Measurements from ENCODE around the gene EMC10. TPM values are rescaled to one million over a fixed set of nuclear protein-coding genes. Genes with fewer than 3 reads are reported as not detected.

The EMC10 gene
- total RNA-seq, 1 experiment from 2014 or later = 109 TPM

DNA sequence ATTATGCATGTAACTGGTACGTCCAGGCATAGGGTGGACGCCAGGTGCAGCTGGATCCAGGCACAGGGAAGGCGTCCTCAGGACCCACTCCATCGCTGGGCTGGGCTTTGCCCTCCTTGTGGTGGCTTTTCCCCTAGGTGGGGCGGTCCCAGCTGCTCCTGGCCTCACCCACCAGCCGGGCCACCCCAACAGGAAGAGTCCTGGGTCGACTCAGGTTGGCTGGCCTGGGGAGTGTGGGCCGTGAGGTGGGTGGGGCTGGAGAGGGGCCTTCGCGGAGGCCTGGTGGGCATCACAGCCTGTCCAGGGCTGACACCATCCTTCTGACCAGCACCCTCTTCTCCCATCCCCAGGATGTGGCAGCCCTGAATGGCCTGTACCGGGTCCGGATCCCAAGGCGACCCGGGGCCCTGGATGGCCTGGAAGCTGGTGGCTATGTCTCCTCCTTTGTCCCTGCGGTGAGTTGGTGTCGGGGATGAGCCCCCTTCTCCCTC is 3.5 kb downstream of the EMC10 start:
- no peak overlapping the region for H2BK12ac ChIP-seq (ENCODE audit: insufficient read length, low read depth, low read length)
- peaks cover 9% of the 10 kb centered on the region for H3K79me1 ChIP-seq (ENCODE audit: insufficient read depth, low read depth, low read length, poor library complexity, severe bottlenecking)
- H3K27ac ChIP-seq (ENCODE audit: insufficient read length, low read depth, low read length) = no peak overlapping the region
- H3K23me2 ChIP-seq (ENCODE audit: insufficient read length, low read depth, low read length, poor library complexity, severe bottlenecking) = no peaks in the 10 kb centered on the region
- no peak overlapping the region for H2BK15ac ChIP-seq (ENCODE audit: low read depth, low read length)
- H3K4me3 Mint-ChIP-seq = no peak overlapping the region
- no peak overlapping the region for H2BK20ac ChIP-seq (ENCODE audit: low read depth, low read length, poor library complexity, severe bottlenecking)
- H3K4ac ChIP-seq (ENCODE audit: low read depth, low read length) = no peak overlapping the region
- H2AFZ ChIP-seq (ENCODE audit: low read length) = no peak overlapping the region
- H2AK5ac ChIP-seq (ENCODE audit: insufficient read length, low read length) = no peak overlapping the region
- no peak overlapping the region for H3K14ac ChIP-seq (ENCODE audit: insufficient read depth, low read length)
- no CpG with 5 or more reads among the region's 16 CpGs for WGBS (ENCODE audit: extremely low coverage, insufficient read length, low lambda C conversion rate)
- peaks cover 13 to 25% of the 10 kb centered on the region in 2 experiments for H3K9me3 Mint-ChIP-seq
- no peak overlapping the region for H3K56ac ChIP-seq (ENCODE audit: insufficient read length, low read depth, low read length)
- no peak overlapping the region for H3K23ac ChIP-seq (ENCODE audit: insufficient read length, low read depth, low read length)
- no peak overlapping the region for H2BK120ac ChIP-seq (ENCODE audit: low read depth, low read length, poor library complexity, severe bottlenecking)
- no peak overlapping the region for H3K18ac ChIP-seq (ENCODE audit: insufficient read length, low read depth, low read length)
- H3T11ph ChIP-seq (ENCODE audit: low read length) = no peak overlapping the region
- no peak overlapping the region for H4K5ac ChIP-seq (ENCODE audit: insufficient read length, low read depth, low read length)
- TF ChIP-seq, protein P1, sequence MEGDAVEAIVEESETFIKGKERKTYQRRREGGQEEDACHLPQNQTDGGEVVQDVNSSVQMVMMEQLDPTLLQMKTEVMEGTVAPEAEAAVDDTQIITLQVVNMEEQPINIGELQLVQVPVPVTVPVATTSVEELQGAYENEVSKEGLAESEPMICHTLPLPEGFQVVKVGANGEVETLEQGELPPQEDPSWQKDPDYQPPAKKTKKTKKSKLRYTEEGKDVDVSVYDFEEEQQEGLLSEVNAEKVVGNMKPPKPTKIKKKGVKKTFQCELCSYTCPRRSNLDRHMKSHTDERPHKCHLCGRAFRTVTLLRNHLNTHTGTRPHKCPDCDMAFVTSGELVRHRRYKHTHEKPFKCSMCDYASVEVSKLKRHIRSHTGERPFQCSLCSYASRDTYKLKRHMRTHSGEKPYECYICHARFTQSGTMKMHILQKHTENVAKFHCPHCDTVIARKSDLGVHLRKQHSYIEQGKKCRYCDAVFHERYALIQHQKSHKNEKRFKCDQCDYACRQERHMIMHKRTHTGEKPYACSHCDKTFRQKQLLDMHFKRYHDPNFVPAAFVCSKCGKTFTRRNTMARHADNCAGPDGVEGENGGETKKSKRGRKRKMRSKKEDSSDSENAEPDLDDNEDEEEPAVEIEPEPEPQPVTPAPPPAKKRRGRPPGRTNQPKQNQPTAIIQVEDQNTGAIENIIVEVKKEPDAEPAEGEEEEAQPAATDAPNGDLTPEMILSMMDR (conservative IDR thresholded peaks at IDR 0.05) = no peak
- no peak overlapping the region for H4K8ac ChIP-seq (replicated peaks; ENCODE audit: insufficient read length, low read depth, low read length)
- H3K4me1 ChIP-seq (ENCODE audit: insufficient read depth, low read length) = peaks cover 4% of the 10 kb centered on the region; the same call in 1 of the 2 replicates
- no peak overlapping the region for H4K91ac ChIP-seq (ENCODE audit: insufficient read length, low read depth, low read length)
- H2BK5ac ChIP-seq (ENCODE audit: insufficient read length, low read length) = no peak overlapping the region
- peaks cover 8 to 21% of the 10 kb centered on the region in 2 experiments for H3K4me1 Mint-ChIP-seq
- peaks cover 5% of the 10 kb centered on the region; the same call in 1 of the 2 replicates for H3K79me2 ChIP-seq (ENCODE audit: insufficient read depth, low read length)
- no peaks in the 10 kb centered on the region for H3K27me3 ChIP-seq (ENCODE audit: insufficient read depth, low read length)
- no peak overlapping the region for H3K9ac ChIP-seq (ENCODE audit: extremely low read depth, insufficient read length, low read length)
- no peak overlapping the region for H3K27ac Mint-ChIP-seq
- H3K9me3 ChIP-seq (ENCODE audit: control insufficient read depth, low read depth, low read length) = peaks cover 7% of the 10 kb centered on the region
- H4K20me1 ChIP-seq (ENCODE audit: control insufficient read depth, insufficient read depth, insufficient read length) = no peaks in the 10 kb centered on the region
- no peak overlapping the region for H3K4me2 ChIP-seq (ENCODE audit: insufficient read depth, insufficient read length, low read length)
- no peak for DNase-seq
- H3K36me3 Mint-ChIP-seq (ENCODE audit: insufficient read depth in 1 of 3, low read depth in 3 of 3) = peaks cover 45 to 60% (median 57%) of the 10 kb centered on the region in 3 experiments
- peaks cover 4% of the 10 kb centered on the region; the same call in 1 of the 2 replicates for H3K27me3 Mint-ChIP-seq (ENCODE audit: low read depth)
